PC-3 (cell line): ENCODE measurements around the gene PLEKHM2. TPM values are rescaled to one million over a fixed set of nuclear protein-coding genes. Genes with fewer than 3 reads are reported as not detected.

ENCODE experiments used
- ATAC-seq: fragments of 200-7000 bp; cut with Tn5 transposase; 2 replicates; pipeline ENCODE4 v1.9.1; 2020; ENCODE audit warnings: mild to moderate bottlenecking, moderate library complexity
- BruUV-seq: library from RNA; stranded (reverse); fragments of 400-500 nt; replicated peaks from 2 replicates; lab custom pipeline; 2021; lab: Mats Ljungman, UMichigan
- CTCF ChIA-PET: fragments of 300-600 bp; sonication (Branson Sonifier 250); formaldehyde crosslinking; loops from one replicate; lab custom pipeline; 2022; ENCODE audit warnings: antibody characterized with exemption; lab: Charles Lee
- POLR2A ChIA-PET: fragments of 300-600 bp; sonication (Branson Sonifier 250); formaldehyde crosslinking; loops from one replicate; lab custom pipeline; 2022; ENCODE audit warnings: antibody characterized with exemption; ENCODE audit not compliant: unreplicated experiment; lab: Charles Lee
- DNase-seq: peaks from one replicate; pipeline ENCODE4 v3.0.0-alpha.2; 2015
- H2AFZ ChIP-seq: fragments of 300-600 bp; sonication (generic); 2 replicates; pipeline ENCODE4 v1.6.0; 2016; ENCODE audit warnings: antibody characterized with exemption, low read length
- H3F3A ChIP-seq: fragments of 300-600 bp; sonication (generic); one replicate; pipeline ENCODE4 v1.6.0; 2017; ENCODE audit warnings: antibody characterized with exemption, low read length, control low read depth, mild to moderate bottlenecking; ENCODE audit not compliant: unreplicated experiment
- H3K27ac ChIP-seq: fragments of 300-600 bp; sonication (generic); 2 replicates; pipeline ENCODE4 v1.5.1; 2016; ENCODE audit warnings: mild to moderate bottlenecking, low read length
- H3K27me3 ChIP-seq: fragments of 300-600 bp; sonication (generic); 2 replicates; pipeline ENCODE4 v1.6.1; 2016; ENCODE audit warnings: low read length, mixed read lengths
- H3K36me3 ChIP-seq: fragments of 300-600 bp; sonication (generic); 2 replicates; pipeline ENCODE4 v1.6.1; 2016; ENCODE audit warnings: low read depth, mixed run types, low read length, mixed read lengths
- H3K4me1 ChIP-seq: fragments of 300-600 bp; sonication (generic); 2 replicates; pipeline ENCODE4 v1.5.1; 2016; ENCODE audit warnings: low read length; ENCODE audit not compliant: insufficient read depth
- H3K4me2 ChIP-seq: fragments of 300-600 bp; sonication (generic); 2 replicates; pipeline ENCODE4 v1.6.0; 2016; ENCODE audit warnings: low read length
- H3K4me3 ChIP-seq: fragments of 300-600 bp; sonication (generic); 2 replicates; pipeline ENCODE4 v1.5.1; 2016; ENCODE audit warnings: mild to moderate bottlenecking, low read length, mixed read lengths
- H3K79me2 ChIP-seq: fragments of 300-600 bp; sonication (generic); 2 replicates; pipeline ENCODE4 v1.6.1; 2017; ENCODE audit warnings: low read length, mixed read lengths
- H3K9ac ChIP-seq: fragments of 300-600 bp; sonication (generic); 2 replicates; pipeline ENCODE4 v1.6.0; 2016; ENCODE audit warnings: mild to moderate bottlenecking, low read length
- H3K9me2 ChIP-seq: fragments of 300-600 bp; sonication (generic); replicated peaks from 2 replicates; pipeline ENCODE4 v1.6.1; 2016; ENCODE audit warnings: mixed run types, low read length, mixed read lengths
- H3K9me3 ChIP-seq: fragments of 300-600 bp; sonication (generic); 2 replicates; pipeline ENCODE4 v1.6.1; 2016; ENCODE audit warnings: low read length, mixed read lengths
- H4K20me1 ChIP-seq: fragments of 300-600 bp; sonication (generic); 2 replicates; pipeline ENCODE4 v1.6.1; 2016; ENCODE audit warnings: low read length, mixed read lengths
- CTCF ChIP-seq: fragments of 300-600 bp; sonication (generic); conservative IDR thresholded peaks from 2 replicates; pipeline ENCODE4 v1.5.1; 2017; ENCODE audit warnings: antibody characterized with exemption, low read depth, mild to moderate bottlenecking, low read length
- EZH2 ChIP-seq: fragments of 300-600 bp; sonication (generic); IDR thresholded peaks from one replicate; pipeline ENCODE4 v1.6.1; 2017; ENCODE audit warnings: antibody characterized with exemption, mild to moderate bottlenecking, low read length; ENCODE audit not compliant: unreplicated experiment
- EZH2phosphoT487 ChIP-seq: fragments of 300-600 bp; sonication (generic); IDR thresholded peaks from 2 replicates; pipeline ENCODE4 v1.6.1; 2018; ENCODE audit warnings: mild to moderate bottlenecking, antibody characterized with exemption, low read length, borderline replicate concordance
- intact Hi-C: fragments of 100-400 bp; cut with micrococcal nuclease; formaldehyde crosslinking; loops from 2 replicates; pipeline ENCODE4 v1.9.0; 2023
- total RNA-seq: library from RNA; depleted of rRNA; stranded (reverse); fragments of >200 nt; gene quantifications from 2 replicates; pipeline ENCODE4 v1.2.3, GENCODE V29; 2014

PLEKHM2 gene
- total RNA-seq, 1 experiment from 2014 or later = 31.3 TPM

- ChIA-PET POLR2A (no interaction called here), CTCF (no interaction called here)
- Histone ChIP-seq H2AFZ (no peak overlapping the region), H3K4me2 (no peak overlapping the region), H3K4me3 (no peak overlapping the region), H3K79me2 (peaks cover 65% of the 10 kb centered on the region), H3F3A (no peaks in the 10 kb centered on the region), H3K27ac (no peak overlapping the region), H3K9me2 (no peaks in the 10 kb centered on the region), H3K27me3 (no peaks in the 10 kb centered on the region), H3K4me1 (no peaks in the 10 kb centered on the region), H3K9me3 (no peaks in the 10 kb centered on the region), H4K20me1 (no peaks in the 10 kb centered on the region), H3K9ac (no peak overlapping the region), H3K36me3 (no peaks in the 10 kb centered on the region; the same call in 1 of the 2 replicates)
- DNase-seq (no peak), ATAC-seq (no peak)
- TF ChIP-seq EZH2 (no peak), EZH2phosphoT487 (no peak), CTCF (no peak)
- no TSS peak for BruUV-seq
- intact Hi-C loops = no loop called here
These were observed 8.1 kb downstream of the PLEKHM2 start for GRCh38 chr1:15692121-15692682.

- no peak overlapping the region for H3K4me2 ChIP-seq
- BruUV-seq = no TSS peak
- no peak overlapping the region for H3K9ac ChIP-seq
- no peak for TF ChIP-seq CTCF
- no peak for TF ChIP-seq EZH2
- no peak for TF ChIP-seq EZH2phosphoT487
- peaks cover 53% of the 10 kb centered on the region for H3K79me2 ChIP-seq
- no peaks in the 10 kb centered on the region; the same call in 1 of the 2 replicates for H3K36me3 ChIP-seq
- ATAC-seq (no peak), DNase-seq (no peak)
- CTCF ChIA-PET = no interaction called here
- H3K27ac ChIP-seq = no peak overlapping the region
- H3K9me3 ChIP-seq = no peaks in the 10 kb centered on the region
- H3F3A ChIP-seq = no peaks in the 10 kb centered on the region
- no peak overlapping the region for H3K4me3 ChIP-seq
- intact Hi-C loops = no loop called here
- H3K27me3 ChIP-seq = no peaks in the 10 kb centered on the region
- no peak overlapping the region for H2AFZ ChIP-seq
- no peaks in the 10 kb centered on the region for H3K9me2 ChIP-seq
- POLR2A ChIA-PET = no interaction called here
- H4K20me1 ChIP-seq = no peaks in the 10 kb centered on the region
- H3K4me1 ChIP-seq = no peaks in the 10 kb centered on the region
These were observed 9.3 kb downstream of the PLEKHM2 start for GRCh38 chr1:15693371-15693770.

- TF ChIP-seq EZH2phosphoT487 (no peak), CTCF (no peak), EZH2 (no peak)
- ATAC-seq (no peak), DNase-seq (no peak)
- intact Hi-C loops = no loop called here
- H3K4me3 ChIP-seq = no peak overlapping the region
- H3K27me3 ChIP-seq = no peaks in the 10 kb centered on the region
- BruUV-seq = no TSS peak
- ChIA-PET POLR2A (no interaction called here), CTCF (no interaction called here)
- no peaks in the 10 kb centered on the region for H3K9me3 ChIP-seq
- H3K79me2 ChIP-seq = peaks cover 31% of the 10 kb centered on the region
- H4K20me1 ChIP-seq = no peaks in the 10 kb centered on the region
- H3F3A ChIP-seq = no peaks in the 10 kb centered on the region
- no peak overlapping the region for H3K27ac ChIP-seq
- H3K36me3 ChIP-seq = no peaks in the 10 kb centered on the region
- H3K9ac ChIP-seq = no peak overlapping the region
- no peak overlapping the region for H2AFZ ChIP-seq
- H3K9me2 ChIP-seq = no peaks in the 10 kb centered on the region
- H3K4me1 ChIP-seq = no peaks in the 10 kb centered on the region
- H3K4me2 ChIP-seq = no peak overlapping the region
These were observed 12.9 kb downstream of the PLEKHM2 start for GRCh38 chr1:15696956-15697521.
